IMR-90 (cell line): ENCODE data around the gene SLC26A11. TPM values are rescaled to one million over a fixed set of nuclear protein-coding genes. Genes with fewer than 3 reads are reported as not detected.

ENCODE experiments used
- ATAC-seq: fragments of 200-7000 bp; cut with Tn5 transposase; 2 replicates; pipeline ENCODE4 v1.9.1; 2020; ENCODE audit warnings: low read depth, mild to moderate bottlenecking, moderate library complexity
- BruUV-seq: library from RNA; stranded (reverse); fragments of 400-500 nt; replicated peaks from 2 replicates; lab custom pipeline; 2021; lab: Mats Ljungman, UMichigan
- CTCF ChIA-PET: fragments of 300-600 bp; formaldehyde crosslinking; extraction: SDS; loops from one replicate; lab custom pipeline; 2021; ENCODE audit warnings: antibody characterized with exemption; lab: Yijun Ruan, JAX
- POLR2A ChIA-PET: fragments of 300-600 bp; sonication (Branson Sonifier 250); formaldehyde crosslinking; loops from one replicate; lab custom pipeline; 2022; ENCODE audit warnings: antibody characterized with exemption; ENCODE audit not compliant: unreplicated experiment; lab: Charles Lee
- DNase-seq: peaks from one replicate; pipeline ENCODE4 v3.0.0; 2013
- H2AFZ ChIP-seq: replicated peaks from 2 replicates; pipeline ENCODE3; 2013; ENCODE audit warnings: low read length, mild to moderate bottlenecking; ENCODE audit not compliant: poor library complexity
- H2AK5ac ChIP-seq: 2 replicates; pipeline ENCODE4 v1.6.1; 2013; ENCODE audit warnings: low read depth, low read length, inconsistent platforms
- H2AK9ac ChIP-seq: replicated peaks from 2 replicates; pipeline ENCODE3; 2013; ENCODE audit warnings: mild to moderate bottlenecking, low read depth, low read length, moderate library complexity; ENCODE audit not compliant: poor library complexity
- H2BK120ac ChIP-seq: 2 replicates; pipeline ENCODE4 v1.6.1; 2013; ENCODE audit warnings: low read depth, low read length, inconsistent platforms
- H2BK15ac ChIP-seq: 3 replicates; pipeline ENCODE4 v1.6.1; 2013; ENCODE audit warnings: low read depth, low read length, inconsistent platforms
- H2BK20ac ChIP-seq: 2 replicates; pipeline ENCODE4 v1.6.1; 2013; ENCODE audit warnings: low read depth, mild to moderate bottlenecking, inconsistent platforms, low read length, moderate library complexity
- H2BK5ac ChIP-seq: 2 replicates; pipeline ENCODE4 v1.6.1; 2013; ENCODE audit warnings: mild to moderate bottlenecking, low read depth, low read length, inconsistent platforms; ENCODE audit not compliant: poor library complexity, severe bottlenecking
- H3K14ac ChIP-seq: replicated peaks from 2 replicates; pipeline ENCODE4 v1.6.1; 2013; ENCODE audit warnings: low read depth, low read length, inconsistent platforms
- H3K18ac ChIP-seq: 2 replicates; pipeline ENCODE4 v1.6.1; 2013; ENCODE audit warnings: low read depth, low read length, control low read depth
- H3K23ac ChIP-seq: 2 replicates; pipeline ENCODE4 v1.6.1; 2013; ENCODE audit warnings: low read depth, low read length, inconsistent platforms
- H3K27ac ChIP-seq: 2 replicates; pipeline ENCODE4 v1.5.1; 2013; ENCODE audit warnings: mild to moderate bottlenecking, control low read depth, low read length; ENCODE audit not compliant: insufficient read depth
- H3K27me3 ChIP-seq: 2 replicates; pipeline ENCODE4 v1.6.1; 2013; ENCODE audit warnings: low read length; ENCODE audit not compliant: control insufficient read depth, insufficient read depth
- H3K36me3 ChIP-seq: 2 replicates; pipeline ENCODE4 v1.6.1; 2013; ENCODE audit warnings: low read length, mixed read lengths; ENCODE audit not compliant: control insufficient read depth, insufficient read depth
- H3K4ac ChIP-seq: 2 replicates; pipeline ENCODE4 v1.6.1; 2013; ENCODE audit warnings: low read depth, low read length, inconsistent platforms
- H3K4me1 ChIP-seq: 2 replicates; pipeline ENCODE4 v1.6.1; 2013; ENCODE audit warnings: low read length, mixed read lengths; ENCODE audit not compliant: control insufficient read depth, insufficient read depth
- H3K4me2 ChIP-seq: 2 replicates; pipeline ENCODE4 v1.6.1; 2013; ENCODE audit warnings: low read depth, mild to moderate bottlenecking, control low read depth, low read length, moderate library complexity
- H3K4me3 ChIP-seq: 2 replicates; pipeline ENCODE4 v1.5.1; 2013; ENCODE audit warnings: low read depth, mild to moderate bottlenecking, control low read depth, low read length, moderate library complexity; ENCODE audit not compliant: insufficient read depth
- H3K56ac ChIP-seq: 2 replicates; pipeline ENCODE4 v1.6.1; 2013; ENCODE audit warnings: low read length, inconsistent platforms; ENCODE audit not compliant: insufficient read depth; ENCODE audit errors: extremely low read depth
- H3K79me1 ChIP-seq, 2 experiments: 2 replicates each; pipeline ENCODE4 v1.6.1; 2013; ENCODE audit warnings: low read length in 2 of 2, inconsistent platforms in 1 of 2, low read depth in 1 of 2
- H3K9ac ChIP-seq: 2 replicates; pipeline ENCODE4 v1.6.1; 2013; ENCODE audit warnings: low read depth, low read length, control low read depth
- H3K9me1 ChIP-seq: 2 replicates; pipeline ENCODE4 v1.6.1; 2013; ENCODE audit warnings: low read length, inconsistent platforms; ENCODE audit not compliant: insufficient read depth
- H3K9me3 ChIP-seq: 2 replicates; pipeline ENCODE4 v1.6.1; 2013; ENCODE audit warnings: low read length; ENCODE audit not compliant: control insufficient read depth, insufficient read depth
- H4K20me1 ChIP-seq: 2 replicates; pipeline ENCODE4 v1.6.1; 2013; ENCODE audit warnings: low read length, inconsistent platforms; ENCODE audit not compliant: insufficient read depth
- H4K5ac ChIP-seq: 2 replicates; pipeline ENCODE4 v1.6.1; 2013; ENCODE audit warnings: mild to moderate bottlenecking, low read depth, low read length, control low read depth
- H4K8ac ChIP-seq, 2 experiments: 2 replicates each; pipeline ENCODE4 v1.6.1; 2013; ENCODE audit warnings: low read depth in 2 of 2, low read length in 2 of 2, control low read depth in 1 of 2, inconsistent platforms in 1 of 2
- H4K91ac ChIP-seq: 2 replicates; pipeline ENCODE4 v1.6.1; 2013; ENCODE audit warnings: low read depth, low read length, inconsistent platforms; ENCODE audit not compliant: insufficient read depth
- CEBPB ChIP-seq: IDR thresholded peaks from 2 replicates; pipeline ENCODE4 v1.6.1; 2012; ENCODE audit warnings: low read depth, low read length, improper control_type of control experiment
- FOS ChIP-seq: fragments of 150-350 bp; IDR thresholded peaks from 2 replicates; pipeline ENCODE4 v1.6.1; 2016; ENCODE audit warnings: low read depth, low read length
- MAZ ChIP-seq: IDR thresholded peaks from 2 replicates; pipeline ENCODE4 v1.6.1; 2012; ENCODE audit warnings: low read depth, mild to moderate bottlenecking, low read length, improper control_type of control experiment, moderate library complexity, borderline replicate concordance
- MXI1 ChIP-seq: IDR thresholded peaks from 2 replicates; pipeline ENCODE4 v1.6.1; 2012; ENCODE audit warnings: low read depth, mild to moderate bottlenecking, low read length, moderate library complexity, borderline replicate concordance
- NFE2L2 ChIP-seq: fragments of 150-350 bp; IDR thresholded peaks from 2 replicates; pipeline ENCODE4 v1.6.1; 2016; ENCODE audit warnings: low read depth, mild to moderate bottlenecking, low read length
- POLR2A ChIP-seq: IDR thresholded peaks from 2 replicates; pipeline ENCODE4 v1.6.1; 2012; ENCODE audit warnings: mild to moderate bottlenecking, low read depth, low read length
- RCOR1 ChIP-seq: IDR thresholded peaks from 2 replicates; pipeline ENCODE4 v1.6.1; 2012; ENCODE audit warnings: mild to moderate bottlenecking, low read length, improper control_type of control experiment; ENCODE audit not compliant: insufficient replicate concordance
- USF2 ChIP-seq: fragments of 150-350 bp; IDR thresholded peaks from 2 replicates; pipeline ENCODE4 v1.6.1; 2017; ENCODE audit warnings: mild to moderate bottlenecking, antibody characterized with exemption, low read length, low read depth
- WGBS, 2 experiments: methylation state at CpG; one replicate each; pipeline versions ENCODE4 v1.1.5 to v1.1.7; 2013; ENCODE audit warnings: missing lambda C conversion rate in 2 of 2; ENCODE audit not compliant: insufficient read length in 1 of 2; ENCODE audit errors: extremely low coverage in 2 of 2; 5-methylcytosine and 5-hydroxymethylcytosine counted together
- dilution Hi-C: fragments of 300-500 bp; cut with HindIII; formaldehyde crosslinking; loops from one replicate; pipeline ENCODE4 v1.14.3; 2018; ENCODE audit warnings: low sequenced_read_pairs; ENCODE audit not compliant: unreplicated experiment
- in situ Hi-C: fragments of 300-500 bp; cut with MboI; formaldehyde crosslinking; loops from 3 replicates; pipeline ENCODE4 v1.14.3; 2019; ENCODE audit warnings: low sequenced_read_pairs, inconsistent platforms, mixed read lengths
- intact Hi-C: fragments of 100-400 bp; cut with micrococcal nuclease; formaldehyde crosslinking; loops from 2 replicates; pipeline ENCODE4 v1.10.0; 2022
- polyA plus RNA-seq, 3 experiments: library from polyadenylated mRNA; depleted of rRNA; stranded (reverse); fragments of >200 nt; gene quantifications; 2 replicates each; pipeline ENCODE4 v1.2.3, GENCODE V29; 2012; ENCODE audit warnings: low replicate concordance in 1 of 3
- total RNA-seq: library from RNA; depleted of rRNA; stranded (reverse); fragments of >200 nt; gene quantifications from 2 replicates; pipeline ENCODE4 v1.2.3, GENCODE V29; 2012

The SLC26A11 gene
- total and polyA plus RNA-seq, 2 of the 4 experiments (the other 2 are of a cell fraction): 3.2 to 15.6 TPM

- ChIA-PET CTCF (no interaction called here), POLR2A (no interaction called here)
- Histone ChIP-seq H4K20me1 (no peaks in the 10 kb centered on the region; the same call in none of the 2 replicates), H3K23ac (no peak overlapping the region), H3K56ac (no peak overlapping the region), H3K9me1 (peaks cover 3% of the 10 kb centered on the region; the same call in 1 of the 2 replicates), H3K36me3 (peaks cover 14% of the 10 kb centered on the region), H4K8ac (no peak overlapping the region), H3K9me3 (no peaks in the 10 kb centered on the region), H2AK5ac (no peak overlapping the region), H3K79me1 (no peaks in the 10 kb centered on the region), H2AFZ (peak overlapping the region; percentile 14), H3K4ac (no peak overlapping the region), H4K91ac (no peak overlapping the region), H3K4me3 (no peak overlapping the region), H3K27me3 (no peaks in the 10 kb centered on the region), H3K4me2 (no peak overlapping the region), H3K18ac (no peak overlapping the region), H3K27ac (no peak overlapping the region), H3K9ac (no peak overlapping the region), H3K14ac (no peak overlapping the region), H2BK120ac (no peak overlapping the region), H3K4me1 (no peaks in the 10 kb centered on the region), H2BK20ac (no peak overlapping the region), H2BK5ac (no peak overlapping the region), H2AK9ac (no peak overlapping the region), H2BK15ac (no peak overlapping the region), H4K5ac (no peak overlapping the region)
- dilution Hi-C loops: no loop called here
- intact Hi-C loops: no loop called here
- 79% methylated on average over 4 of the region's 19 CpGs; no CpG with 5 or more reads in 1 of the 2 experiments for WGBS, 2 experiments
- no peak for DNase-seq
- in situ Hi-C loops: no loop called here
- ATAC-seq: no peak
- TF ChIP-seq FOS (no peak), POLR2A (no peak), NFE2L2 (no peak), RCOR1 (no peak), CEBPB (no peak), USF2 (no peak), MXI1 (no peak), MAZ (no peak)
- no TSS peak for BruUV-seq
Observed at GRCh38 chr17:80204626-80205468, 15.4 kb upstream of the SLC26A11 start.
